ENCODE measurements around the gene SHROOM2. TPM values are rescaled to one million over a fixed set of nuclear protein-coding genes. Genes with fewer than 3 reads are reported as not detected.

The SHROOM2 gene
- total and polyA plus RNA-seq, 2 donors (not counting 1 experiment from before 2014, with no cell fraction given): under 0.01 to 6.3 TPM

GRCh38 chrX:9980401-9980800, 194.2 kb downstream of the SHROOM2 start:
- Histone ChIP-seq H3K4me3 (replicated peaks in 1 of 4; ENCODE audit: control extremely low read depth in 1 of 4, insufficient read depth in 1 of 4, low read depth in 3 of 4, low read length in 4 of 4) (no peak overlapping the region), H4K20me1 (ENCODE audit: control insufficient read depth, extremely low read depth, insufficient read depth, low read length) (no peaks in the 10 kb centered on the region), H3K27me3 (ENCODE audit: control insufficient read depth, insufficient read depth, low read length) (no peaks in the 10 kb centered on the region), H3K79me2 (ENCODE audit: control insufficient read depth, insufficient read depth, low read length) (no peaks in the 10 kb centered on the region), H2AFZ (ENCODE audit: low read length) (no peak overlapping the region), H3K4me1 (ENCODE audit: control insufficient read depth, extremely low read depth, insufficient read depth, low read length) (no peaks in the 10 kb centered on the region), H3K27ac (ENCODE audit: insufficient read depth, low read length) (no peak overlapping the region), H3K9ac (ENCODE audit: insufficient read depth, low read length) (no peak overlapping the region), H3K36me3 (ENCODE audit: control insufficient read depth, insufficient read depth, low read length) (no peaks in the 10 kb centered on the region), H3K4me2 (ENCODE audit: extremely low read depth, insufficient read depth, low read length) (no peak overlapping the region), H3K9me3 (ENCODE audit: control insufficient read depth, insufficient read depth, low read depth, low read length) (no peaks in the 10 kb centered on the region)
- TF ChIP-seq EZH2 (IDR thresholded peaks at IDR 0.05; ENCODE audit: low read length, missing control alignments): no peak
- TF ChIP-seq, protein P1, sequence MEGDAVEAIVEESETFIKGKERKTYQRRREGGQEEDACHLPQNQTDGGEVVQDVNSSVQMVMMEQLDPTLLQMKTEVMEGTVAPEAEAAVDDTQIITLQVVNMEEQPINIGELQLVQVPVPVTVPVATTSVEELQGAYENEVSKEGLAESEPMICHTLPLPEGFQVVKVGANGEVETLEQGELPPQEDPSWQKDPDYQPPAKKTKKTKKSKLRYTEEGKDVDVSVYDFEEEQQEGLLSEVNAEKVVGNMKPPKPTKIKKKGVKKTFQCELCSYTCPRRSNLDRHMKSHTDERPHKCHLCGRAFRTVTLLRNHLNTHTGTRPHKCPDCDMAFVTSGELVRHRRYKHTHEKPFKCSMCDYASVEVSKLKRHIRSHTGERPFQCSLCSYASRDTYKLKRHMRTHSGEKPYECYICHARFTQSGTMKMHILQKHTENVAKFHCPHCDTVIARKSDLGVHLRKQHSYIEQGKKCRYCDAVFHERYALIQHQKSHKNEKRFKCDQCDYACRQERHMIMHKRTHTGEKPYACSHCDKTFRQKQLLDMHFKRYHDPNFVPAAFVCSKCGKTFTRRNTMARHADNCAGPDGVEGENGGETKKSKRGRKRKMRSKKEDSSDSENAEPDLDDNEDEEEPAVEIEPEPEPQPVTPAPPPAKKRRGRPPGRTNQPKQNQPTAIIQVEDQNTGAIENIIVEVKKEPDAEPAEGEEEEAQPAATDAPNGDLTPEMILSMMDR (conservative IDR thresholded peaks at IDR 0.05 in 1 of 2, IDR thresholded peaks at IDR 0.05 in 1 of 2; ENCODE audit: low read depth in 1 of 2, low read length in 2 of 2): no peak
- no peak for DNase-seq (ENCODE audit: low read depth in 2 of 2)

DNA sequence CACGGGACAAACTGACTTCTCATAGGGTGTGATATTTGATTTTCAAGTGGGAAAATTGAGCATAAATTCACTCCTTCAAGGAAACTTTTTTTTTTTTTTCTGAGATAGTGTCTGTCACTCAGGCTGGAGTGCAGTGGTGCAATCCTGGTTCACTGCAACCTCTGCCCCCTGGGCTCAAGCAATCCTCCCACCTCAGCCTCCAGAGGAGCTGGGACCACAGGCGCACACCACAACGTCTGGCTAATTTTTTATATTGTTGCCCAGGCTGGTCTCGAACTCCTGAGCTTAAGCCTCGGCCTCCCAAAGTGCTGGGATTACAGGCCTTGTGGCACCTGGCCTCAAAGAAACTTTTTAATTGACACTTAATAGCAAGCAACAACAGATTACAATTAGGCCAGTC, 194.7 kb downstream of the SHROOM2 start:
- H3K9me3 ChIP-seq (ENCODE audit: control insufficient read depth, insufficient read depth, low read depth, low read length): no peaks in the 10 kb centered on the region

DNA sequence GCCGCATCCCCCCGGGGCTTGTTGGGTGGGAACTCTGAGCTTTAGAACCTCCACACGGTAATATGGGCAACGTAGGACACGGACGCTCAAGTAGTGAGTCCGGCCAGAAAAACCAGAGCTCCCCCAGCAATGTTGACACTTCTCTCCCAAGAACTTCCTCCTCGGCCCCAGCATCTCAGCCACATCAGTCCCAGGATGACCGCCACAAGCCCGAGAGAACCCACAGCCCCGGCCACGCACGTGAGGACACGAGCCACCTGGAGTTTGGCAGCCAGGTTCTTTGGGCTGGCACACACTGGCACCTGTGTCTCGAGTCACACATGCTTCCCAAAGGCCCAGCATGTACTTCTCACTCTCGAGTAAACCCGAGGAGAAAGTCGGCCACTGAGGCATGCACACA, 197.2 kb downstream of the SHROOM2 start:
- no peak for DNase-seq (ENCODE audit: low read depth in 2 of 2)
- Histone ChIP-seq H4K20me1 (ENCODE audit: control insufficient read depth, extremely low read depth, insufficient read depth, low read length) (no peaks in the 10 kb centered on the region), H2AFZ (ENCODE audit: low read length) (no peak overlapping the region), H3K4me1 (ENCODE audit: control insufficient read depth, extremely low read depth, insufficient read depth, low read length) (no peaks in the 10 kb centered on the region), H3K36me3 (ENCODE audit: control insufficient read depth, insufficient read depth, low read length) (no peaks in the 10 kb centered on the region), H3K27ac (ENCODE audit: insufficient read depth, low read length) (no peak overlapping the region), H3K79me2 (ENCODE audit: control insufficient read depth, insufficient read depth, low read length) (no peaks in the 10 kb centered on the region), H3K9ac (ENCODE audit: insufficient read depth, low read length) (no peak overlapping the region), H3K4me3 (replicated peaks in 1 of 4; ENCODE audit: control extremely low read depth in 1 of 4, insufficient read depth in 1 of 4, low read depth in 3 of 4, low read length in 4 of 4) (no peak overlapping the region), H3K9me3 (ENCODE audit: control insufficient read depth, insufficient read depth, low read depth, low read length) (no peaks in the 10 kb centered on the region), H3K27me3 (ENCODE audit: control insufficient read depth, insufficient read depth, low read length) (no peaks in the 10 kb centered on the region), H3K4me2 (ENCODE audit: extremely low read depth, insufficient read depth, low read length) (no peak overlapping the region)
- TF ChIP-seq EZH2 (IDR thresholded peaks at IDR 0.05; ENCODE audit: low read length, missing control alignments): no peak
- TF ChIP-seq, protein P1 (conservative IDR thresholded peaks at IDR 0.05 in 1 of 2, IDR thresholded peaks at IDR 0.05 in 1 of 2; ENCODE audit: low read depth in 1 of 2, low read length in 2 of 2): no peak

More for the DNA sequence above, 194.7 kb downstream of the SHROOM2 start:
- TF ChIP-seq EZH2 (IDR thresholded peaks at IDR 0.05; ENCODE audit: low read length, missing control alignments): no peak
- TF ChIP-seq, protein P1 (conservative IDR thresholded peaks at IDR 0.05 in 1 of 2, IDR thresholded peaks at IDR 0.05 in 1 of 2; ENCODE audit: low read depth in 1 of 2, low read length in 2 of 2): no peak
- no peaks in the 10 kb centered on the region for H3K27me3 ChIP-seq (ENCODE audit: control insufficient read depth, insufficient read depth, low read length)
- H3K4me1 ChIP-seq (ENCODE audit: control insufficient read depth, extremely low read depth, insufficient read depth, low read length): no peaks in the 10 kb centered on the region
- no peak overlapping the region for H2AFZ ChIP-seq (ENCODE audit: low read length)
- H3K27ac ChIP-seq (ENCODE audit: insufficient read depth, low read length): no peak overlapping the region
- H3K36me3 ChIP-seq (ENCODE audit: control insufficient read depth, insufficient read depth, low read length): no peaks in the 10 kb centered on the region
- no peaks in the 10 kb centered on the region for H3K79me2 ChIP-seq (ENCODE audit: control insufficient read depth, insufficient read depth, low read length)
- no peak overlapping the region for H3K4me3 ChIP-seq (replicated peaks in 1 of 4; ENCODE audit: control extremely low read depth in 1 of 4, insufficient read depth in 1 of 4, low read depth in 3 of 4, low read length in 4 of 4)
- no peak overlapping the region for H3K9ac ChIP-seq (ENCODE audit: insufficient read depth, low read length)
- no peak for DNase-seq (ENCODE audit: low read depth in 2 of 2)
- H4K20me1 ChIP-seq (ENCODE audit: control insufficient read depth, extremely low read depth, insufficient read depth, low read length): no peaks in the 10 kb centered on the region
- no peak overlapping the region for H3K4me2 ChIP-seq (ENCODE audit: extremely low read depth, insufficient read depth, low read length)
